Neural progenitor cell (in vitro differentiated cells): ENCODE results near the gene PHACTR1. TPM values are rescaled to one million over a fixed set of nuclear protein-coding genes. Genes with fewer than 3 reads are reported as not detected.

ENCODE experiments used
- DNase-seq: peaks from one replicate; pipeline ENCODE4 v3.0.0-alpha.2; 2016; ENCODE audit warnings: low spot score
- H2AFZ ChIP-seq: fragments of 200-600 bp; sonication (generic); replicated peaks from 2 replicates; pipeline ENCODE4 v1.6.1; 2016; ENCODE audit warnings: antibody characterized with exemption
- H3F3A ChIP-seq: fragments of 200-600 bp; sonication (generic); 2 replicates; pipeline ENCODE4 v1.6.1; 2016; ENCODE audit warnings: antibody characterized with exemption, low read depth
- H3K27ac ChIP-seq: fragments of 200-600 bp; sonication (generic); 2 replicates; pipeline ENCODE4 v1.5.1; 2016; ENCODE audit warnings: mild to moderate bottlenecking
- H3K27me3 ChIP-seq: fragments of 200-600 bp; sonication (generic); 2 replicates; pipeline ENCODE4 v1.6.1; 2016; ENCODE audit warnings: mild to moderate bottlenecking, moderate library complexity
- H3K36me3 ChIP-seq: fragments of 200-600 bp; sonication (generic); 2 replicates; pipeline ENCODE4 v1.5.1; 2016
- H3K4me1 ChIP-seq: fragments of 200-600 bp; sonication (generic); 2 replicates; pipeline ENCODE4 v1.6.1; 2016; ENCODE audit warnings: mixed run types
- H3K4me2 ChIP-seq: fragments of 200-600 bp; sonication (generic); 2 replicates; pipeline ENCODE4 v1.6.1; 2016
- H3K4me3 ChIP-seq: fragments of 200-600 bp; sonication (generic); 2 replicates; pipeline ENCODE4 v1.5.1; 2016
- H3K79me2 ChIP-seq: fragments of 200-600 bp; sonication (generic); 2 replicates; pipeline ENCODE4 v1.6.1; 2016; ENCODE audit warnings: low read depth
- H3K9ac ChIP-seq: fragments of 200-600 bp; sonication (generic); 2 replicates; pipeline ENCODE4 v1.6.1; 2016
- H3K9me3 ChIP-seq: fragments of 200-600 bp; sonication (generic); 2 replicates; pipeline ENCODE4 v1.5.1; 2016; ENCODE audit warnings: low read depth
- H4K20me1 ChIP-seq: fragments of 200-600 bp; sonication (generic); 2 replicates; pipeline ENCODE4 v1.6.1; 2016; ENCODE audit warnings: low read depth
- H3K27ac Mint-ChIP-seq: 3 replicates; pipeline ENCODE4 v1.8.0; 2021; ENCODE audit warnings: mixed read lengths
- H3K27me3 Mint-ChIP-seq: 2 replicates; pipeline ENCODE4 v1.8.0; 2022; ENCODE audit warnings: low read depth, mild to moderate bottlenecking, inconsistent platforms, moderate library complexity, mixed read lengths; ENCODE audit not compliant: insufficient read depth
- H3K36me3 Mint-ChIP-seq: 3 replicates; pipeline ENCODE4 v1.8.0; 2021; ENCODE audit warnings: mixed read lengths
- H3K4me1 Mint-ChIP-seq: 3 replicates; pipeline ENCODE4 v1.8.0; 2021; ENCODE audit warnings: mixed read lengths
- H3K4me3 Mint-ChIP-seq: 3 replicates; pipeline ENCODE4 v1.8.0; 2021; ENCODE audit warnings: mild to moderate bottlenecking, moderate library complexity, mixed read lengths
- H3K9me3 Mint-ChIP-seq: 3 replicates; pipeline ENCODE4 v1.8.0; 2020; ENCODE audit warnings: mixed read lengths
- CTCF ChIP-seq: fragments of 200-600 bp; sonication (generic); IDR thresholded peaks from 2 replicates; pipeline ENCODE4 v1.5.1; 2017; ENCODE audit warnings: antibody characterized with exemption, mild to moderate bottlenecking
- EZH2 ChIP-seq: fragments of 200-600 bp; sonication (generic); IDR thresholded peaks from 2 replicates; pipeline ENCODE4 v1.6.1; 2017; ENCODE audit warnings: antibody characterized with exemption, mild to moderate bottlenecking, moderate library complexity
- EZH2phosphoT487 ChIP-seq: fragments of 200-600 bp; sonication (generic); IDR thresholded peaks from 2 replicates; pipeline ENCODE4 v1.6.1; 2017; ENCODE audit warnings: antibody characterized with exemption
- total RNA-seq: library from RNA; depleted of rRNA; stranded (reverse); fragments of >200 nt; gene quantifications from 2 replicates; pipeline ENCODE4 v1.2.3, GENCODE V29; 2015; ENCODE audit warnings: low replicate concordance

PHACTR1 gene
- total RNA-seq, 1 donor from 2014 or later = 2.4 TPM

DNA sequence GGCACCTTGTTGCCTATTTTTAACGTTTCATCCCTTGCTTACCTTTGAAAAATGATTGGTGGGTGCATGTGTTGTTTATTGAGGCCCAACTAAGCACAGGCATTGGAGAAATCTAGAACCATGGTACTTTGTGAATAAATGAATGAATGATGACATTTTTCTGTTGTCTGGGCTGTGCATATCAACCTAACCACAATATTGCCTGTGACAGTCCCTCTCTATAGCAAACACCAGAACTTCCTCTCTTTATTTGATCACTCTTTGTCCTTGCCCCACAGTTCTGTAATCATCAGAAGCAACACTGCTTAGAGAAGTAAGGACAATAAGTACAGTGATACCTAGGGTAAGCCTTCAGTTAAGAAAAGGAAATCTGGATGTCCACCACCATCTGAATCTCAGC lies 536.7 kb downstream of the PHACTR1 start:
- no peaks in the 10 kb centered on the region for H3K36me3 Mint-ChIP-seq
- H3K27me3 ChIP-seq = no peaks in the 10 kb centered on the region
- H3K27me3 Mint-ChIP-seq = no peaks in the 10 kb centered on the region
- no peak overlapping the region for H3K27ac ChIP-seq
- H3K4me2 ChIP-seq = no peak overlapping the region
- no peaks in the 10 kb centered on the region for H3F3A ChIP-seq
- H3K27ac Mint-ChIP-seq = no peak overlapping the region
- TF ChIP-seq EZH2 (no peak), CTCF (no peak), EZH2phosphoT487 (no peak)
- no peaks in the 10 kb centered on the region for H4K20me1 ChIP-seq
- peaks cover 11% of the 10 kb centered on the region for H3K4me1 Mint-ChIP-seq
- peaks cover 5% of the 10 kb centered on the region for H3K9me3 Mint-ChIP-seq
- DNase-seq = no peak
- H3K9ac ChIP-seq = no peak overlapping the region
- H3K4me3 ChIP-seq = no peak overlapping the region
- no peaks in the 10 kb centered on the region for H3K9me3 ChIP-seq
- no peaks in the 10 kb centered on the region for H3K36me3 ChIP-seq
- H3K79me2 ChIP-seq = no peaks in the 10 kb centered on the region
- peaks cover 7% of the 10 kb centered on the region for H3K4me1 ChIP-seq
- H2AFZ ChIP-seq = no peak overlapping the region
- no peak overlapping the region for H3K4me3 Mint-ChIP-seq

DNA sequence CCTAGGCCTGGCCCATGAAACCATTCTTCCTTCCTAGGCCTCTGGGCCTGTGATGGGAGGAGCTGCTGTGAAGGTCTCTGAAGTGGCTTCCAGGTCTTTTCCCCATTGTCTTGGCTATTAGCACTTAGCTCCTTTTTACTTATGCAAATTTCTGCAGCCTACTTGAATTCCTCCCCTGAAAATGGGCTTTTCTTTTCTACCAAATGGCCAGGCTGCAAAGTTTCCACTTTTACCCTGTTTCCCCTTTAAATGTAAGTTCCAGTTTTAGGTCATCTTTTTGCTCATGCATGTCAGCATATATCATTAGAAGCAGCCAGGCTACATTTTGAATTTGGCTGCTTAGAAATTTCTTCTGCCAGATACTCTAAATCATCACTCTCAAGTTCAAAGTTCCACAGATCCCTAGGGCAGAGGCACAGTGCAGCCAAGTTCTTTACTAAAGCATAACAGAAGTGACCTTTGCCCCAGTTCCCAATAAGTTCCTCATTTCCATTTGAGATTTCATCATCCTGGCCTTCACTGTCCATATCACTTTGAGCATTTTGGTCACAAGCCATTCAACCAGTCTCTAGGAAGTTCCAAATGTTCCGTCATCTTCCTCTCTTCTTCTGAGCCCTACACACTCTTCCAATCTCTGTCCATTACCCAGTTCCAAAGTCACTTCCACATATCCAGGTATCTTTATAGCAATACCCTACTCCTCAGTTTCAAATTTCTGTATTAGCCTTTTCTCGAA lies 539.9 kb downstream of the PHACTR1 start:
- H3K4me2 ChIP-seq = no peak overlapping the region
- H2AFZ ChIP-seq = no peak overlapping the region
- H3K27ac ChIP-seq = no peak overlapping the region
- Mint-ChIP-seq H3K9me3 (peaks cover 5% of the 10 kb centered on the region), H3K27me3 (peaks cover 2% of the 10 kb centered on the region), H3K27ac (no peak overlapping the region), H3K4me3 (no peak overlapping the region), H3K4me1 (peaks cover under 1% of the 10 kb centered on the region), H3K36me3 (no peaks in the 10 kb centered on the region)
- H3K9me3 ChIP-seq = no peaks in the 10 kb centered on the region
- peaks cover 7% of the 10 kb centered on the region for H3K4me1 ChIP-seq
- no peaks in the 10 kb centered on the region for H3K27me3 ChIP-seq
- no peaks in the 10 kb centered on the region for H3F3A ChIP-seq
- no peaks in the 10 kb centered on the region for H4K20me1 ChIP-seq
- H3K9ac ChIP-seq = no peak overlapping the region
- no peak for DNase-seq
- no peaks in the 10 kb centered on the region for H3K79me2 ChIP-seq
- no peak overlapping the region for H3K4me3 ChIP-seq
- TF ChIP-seq EZH2 (no peak), CTCF (no peak)
- H3K36me3 ChIP-seq = no peaks in the 10 kb centered on the region

DNA sequence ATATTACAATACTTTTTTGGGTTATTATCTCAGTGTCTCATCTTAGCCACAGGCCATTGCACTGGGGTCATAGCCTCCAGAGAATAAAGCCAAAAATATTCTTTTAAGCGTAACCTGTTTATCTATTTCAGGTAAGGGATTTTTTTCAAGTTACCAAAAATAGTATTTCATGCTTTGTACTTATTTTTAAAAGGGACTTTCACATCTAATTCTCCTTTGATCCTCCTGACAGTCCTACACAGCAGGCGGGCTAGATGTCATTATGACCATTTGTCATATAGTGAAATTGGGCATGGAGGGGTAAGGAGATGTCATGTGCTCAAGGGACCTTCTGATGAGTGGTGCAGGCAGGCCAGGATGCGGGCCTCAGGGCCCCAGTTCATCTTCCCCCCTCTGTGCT lies 542.8 kb downstream of the PHACTR1 start:
- Mint-ChIP-seq H3K27me3 (peaks cover 2% of the 10 kb centered on the region), H3K27ac (no peak overlapping the region), H3K4me1 (no peaks in the 10 kb centered on the region), H3K36me3 (no peaks in the 10 kb centered on the region), H3K4me3 (no peak overlapping the region), H3K9me3 (peaks cover 5% of the 10 kb centered on the region)
- Histone ChIP-seq H4K20me1 (no peaks in the 10 kb centered on the region), H3K36me3 (no peaks in the 10 kb centered on the region), H3K9ac (no peak overlapping the region), H3K79me2 (no peaks in the 10 kb centered on the region), H3K4me1 (peaks cover 7% of the 10 kb centered on the region), H3K27me3 (no peaks in the 10 kb centered on the region), H3K4me2 (no peak overlapping the region), H3K9me3 (no peaks in the 10 kb centered on the region), H3F3A (no peaks in the 10 kb centered on the region), H3K4me3 (no peak overlapping the region), H3K27ac (no peak overlapping the region), H2AFZ (no peak overlapping the region)
- no peak for TF ChIP-seq CTCF
- DNase-seq = no peak
